HG03139 (cell line): ENCODE data around the gene MBD3L2B.
"Not testable (repeated sequence)": the region's sequence is repeated elsewhere in the genome, so short reads cannot be mapped to it uniquely, and the experiment has no call there.

Experiments
- ATAC-seq: cut with Tn5 transposase; IDR thresholded peaks from one replicate; pipeline ENCODE4 v1.9.1; 2021; ENCODE audit not compliant: unreplicated experiment

The MBD3L2B gene

DNA sequence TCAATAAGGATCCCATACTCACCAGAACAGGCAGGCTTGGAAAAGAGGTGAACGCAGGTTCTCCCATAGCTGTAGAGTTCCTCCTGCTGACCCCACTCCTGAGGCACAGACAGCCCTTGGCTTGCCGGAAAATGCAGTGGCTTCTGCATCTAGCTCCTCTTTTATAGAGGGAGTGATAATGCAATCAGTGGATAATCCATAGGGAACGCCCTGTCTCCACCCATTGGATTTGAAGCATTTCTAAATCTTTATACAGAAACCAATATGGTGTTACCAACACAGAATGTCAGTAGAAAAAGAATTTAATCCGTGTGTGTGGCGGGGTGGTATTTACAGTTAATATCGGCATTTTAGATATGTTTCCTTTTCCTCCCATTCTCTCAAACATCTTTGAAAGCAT is at the start of gene MBD3L2B:
MBD3L2B (minus strand) TSS at position 101 of the 400 bp plus-strand sequence; CDS start at position 67, 34 bp downstream.
- ATAC-seq = not testable (repeated sequence)

DNA sequence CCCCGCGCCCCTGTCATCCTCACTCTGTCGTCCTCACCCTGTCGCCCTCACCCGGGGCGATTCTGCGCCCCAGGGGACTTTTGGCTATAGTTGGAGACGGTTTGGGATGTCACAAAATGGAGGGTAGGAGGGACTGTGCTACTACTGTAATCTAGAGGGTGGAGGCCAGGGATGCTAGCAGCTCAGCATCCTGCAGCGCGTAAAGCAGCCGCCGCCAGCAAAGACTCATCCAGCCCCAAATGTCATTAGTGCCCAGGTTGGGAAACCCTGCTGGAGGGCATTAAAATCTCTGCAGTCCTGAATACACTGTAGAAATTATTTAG is 48.6 kb upstream of the MBD3L2B start:
- ATAC-seq = no peak

DNA sequence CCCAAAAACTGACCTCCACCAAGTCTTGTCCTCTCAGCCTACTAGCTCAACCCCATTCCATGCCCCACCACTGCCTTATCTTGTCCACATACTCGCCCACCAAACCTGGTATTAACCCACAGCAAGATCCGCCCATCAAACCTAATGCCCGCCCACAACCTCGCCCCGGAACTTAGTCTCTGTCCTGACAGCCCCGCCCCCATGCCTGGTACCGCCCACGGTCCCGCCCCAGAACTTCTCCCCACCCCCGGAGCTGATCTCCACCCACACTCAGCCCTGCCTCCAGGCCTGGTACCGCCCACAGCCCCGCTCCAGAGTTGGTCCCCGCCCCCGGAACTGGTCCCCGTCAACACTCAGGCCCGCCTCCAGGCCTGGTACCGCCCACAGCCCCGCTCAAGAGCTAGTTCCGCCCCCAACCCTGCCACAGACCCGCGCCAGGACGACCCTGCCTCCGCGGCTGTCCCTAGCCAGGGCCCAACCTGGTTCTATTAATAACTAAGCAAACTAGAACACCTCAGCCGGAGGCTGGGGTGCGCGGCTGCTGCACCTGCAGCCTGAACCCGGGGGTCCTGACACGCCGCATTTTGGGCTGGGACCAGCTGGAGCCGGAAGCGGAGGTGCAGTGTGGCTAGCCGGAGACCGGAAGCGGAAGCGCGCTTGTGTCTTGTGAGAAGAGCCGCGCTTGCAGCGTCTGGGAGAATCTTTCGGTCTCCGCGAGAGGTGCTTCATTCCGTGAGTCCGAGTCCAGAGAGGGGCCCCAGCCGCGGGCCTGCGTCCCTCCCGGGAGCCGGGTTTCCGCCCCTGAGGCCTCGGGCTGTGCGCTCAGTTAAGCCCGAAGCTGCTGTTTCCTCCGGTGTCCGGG is 48.0 kb upstream of the MBD3L2B start, which contains the start of gene ZNF557:
ZNF557 (plus strand) TSS at position 662 of the 862 bp plus-strand sequence. CDS start 5,372 bp downstream, outside the sequence.
- peak; percentile 88 for ATAC-seq

DNA sequence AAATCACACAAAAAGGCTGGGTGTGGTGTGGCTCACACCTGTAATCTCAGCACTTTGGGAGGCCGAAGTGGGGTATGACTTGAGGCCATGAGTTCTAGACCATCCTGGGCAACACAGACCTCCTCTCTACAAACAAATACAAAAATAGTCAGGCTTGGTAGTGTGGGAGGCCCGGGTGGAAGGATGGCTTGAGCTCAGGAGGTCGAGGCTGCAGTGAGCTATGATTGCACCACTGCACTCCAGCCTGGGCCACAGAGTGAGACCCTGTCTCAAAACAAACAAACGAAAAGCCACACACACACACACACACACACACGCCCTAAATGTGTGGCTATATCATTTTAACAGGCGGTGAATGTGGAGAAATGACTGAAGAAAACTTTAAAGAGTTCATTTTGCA is 47.4 kb upstream of the MBD3L2B start:
- no peak for ATAC-seq

DNA sequence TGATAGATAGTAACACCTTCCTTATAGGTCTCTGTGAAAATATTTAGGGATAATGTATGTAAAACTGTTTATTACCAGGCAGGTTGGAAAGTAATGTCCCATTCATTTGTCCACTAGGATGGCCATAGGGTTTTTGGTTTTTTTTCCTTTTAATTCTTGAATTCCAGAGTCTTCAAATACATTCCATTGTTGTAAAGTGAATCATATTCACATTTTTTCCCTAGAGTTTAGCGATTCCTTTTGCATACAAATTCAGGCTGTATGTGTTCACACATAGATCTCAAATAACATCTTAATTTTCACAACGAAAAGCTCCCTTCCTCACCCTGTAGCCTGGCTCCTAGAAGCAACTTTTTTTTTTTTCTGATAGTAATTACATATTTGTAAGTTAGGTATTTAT is 46.5 kb upstream of the MBD3L2B start:
- ATAC-seq = no peak

DNA sequence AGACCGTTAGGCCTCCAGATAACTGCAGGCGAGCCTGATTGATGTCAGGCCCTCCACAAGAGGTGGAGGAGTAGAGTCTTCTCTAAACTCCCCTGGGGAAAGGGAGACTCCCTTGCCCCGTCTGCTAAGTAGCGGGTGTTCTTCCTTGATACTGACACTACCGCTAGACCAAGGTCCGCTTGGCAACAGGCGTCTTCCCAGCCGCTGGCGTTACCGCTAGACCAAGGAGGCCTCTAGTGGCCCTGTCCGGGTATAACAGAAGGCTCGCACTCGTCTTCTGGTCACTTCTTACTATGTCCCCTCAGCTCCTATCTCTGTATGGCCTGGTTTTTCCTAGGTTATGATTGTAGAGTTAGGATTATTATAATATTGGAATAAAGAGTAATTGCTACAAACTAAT is 45.9 kb upstream of the MBD3L2B start:
- not testable (repeated sequence) for ATAC-seq

DNA sequence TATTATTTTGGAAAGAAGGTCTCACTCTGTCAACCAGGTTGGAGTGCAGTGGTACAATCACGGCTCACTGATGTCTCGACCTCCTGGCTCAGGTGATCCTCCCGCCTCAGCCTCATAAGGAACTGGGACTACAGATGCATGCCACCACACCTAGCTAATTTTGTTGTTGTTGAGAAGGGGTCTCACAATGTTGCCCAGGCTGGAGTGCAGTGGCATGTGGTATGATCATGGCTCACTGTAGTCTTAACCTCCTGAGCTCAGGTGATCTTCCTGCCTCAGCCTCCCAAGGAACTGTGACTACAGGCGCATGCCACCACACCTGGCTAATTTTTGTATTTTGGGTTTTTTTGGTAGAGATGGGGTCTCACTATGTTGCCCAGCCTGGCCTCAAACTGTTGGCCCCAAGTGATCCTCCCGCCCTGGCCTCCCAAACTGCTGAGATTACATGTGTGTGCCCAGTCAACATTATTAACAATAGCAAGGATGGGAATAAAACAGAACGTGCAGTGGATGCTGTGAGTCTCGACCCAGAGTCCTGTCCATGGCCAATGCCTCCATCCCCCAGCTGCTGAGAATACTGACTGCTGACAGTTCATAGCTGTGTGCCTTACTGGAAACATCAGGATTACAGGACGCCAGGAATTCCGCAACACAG is 42.7 kb upstream of the MBD3L2B start:
- ATAC-seq = no peak

DNA sequence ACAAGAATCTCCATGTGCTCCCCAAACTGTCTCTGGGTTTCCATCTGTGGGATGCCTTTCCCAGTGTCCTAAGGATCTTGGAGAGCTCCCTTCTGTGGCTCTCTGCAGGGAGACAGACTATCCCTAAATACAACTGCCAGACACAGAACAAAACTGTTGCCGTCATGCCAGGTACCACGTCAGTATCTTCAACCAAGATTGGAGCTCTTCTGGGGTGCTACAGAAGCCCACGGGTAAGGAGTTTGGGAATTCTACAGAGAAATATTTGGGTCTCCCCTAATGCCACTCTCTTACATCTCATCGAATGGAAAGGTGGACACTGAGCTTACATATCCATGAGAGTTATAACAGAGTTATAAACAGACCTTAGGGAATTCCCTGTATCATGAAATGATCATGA is 42.1 kb upstream of the MBD3L2B start:
- no peak for ATAC-seq

DNA sequence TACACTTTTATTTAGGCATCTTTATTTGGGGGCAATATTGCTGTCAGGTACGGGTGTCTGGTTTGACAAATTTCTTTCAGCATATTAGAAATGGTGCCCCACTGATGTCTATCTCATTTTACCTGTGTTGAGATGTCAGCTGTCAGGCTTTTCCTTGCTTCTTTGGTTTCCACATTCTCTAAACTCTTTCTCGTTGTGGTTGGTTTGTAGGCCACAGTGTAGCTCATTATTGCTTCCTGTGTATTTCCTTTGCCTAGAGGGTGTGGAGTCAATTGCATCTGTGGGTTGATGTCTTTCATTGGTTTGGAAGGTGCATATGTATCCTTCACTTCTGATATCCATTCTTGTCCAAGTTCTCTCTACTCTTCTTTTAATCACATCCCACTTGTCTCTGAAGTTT is 38.7 kb upstream of the MBD3L2B start:
- not testable (repeated sequence) for ATAC-seq

DNA sequence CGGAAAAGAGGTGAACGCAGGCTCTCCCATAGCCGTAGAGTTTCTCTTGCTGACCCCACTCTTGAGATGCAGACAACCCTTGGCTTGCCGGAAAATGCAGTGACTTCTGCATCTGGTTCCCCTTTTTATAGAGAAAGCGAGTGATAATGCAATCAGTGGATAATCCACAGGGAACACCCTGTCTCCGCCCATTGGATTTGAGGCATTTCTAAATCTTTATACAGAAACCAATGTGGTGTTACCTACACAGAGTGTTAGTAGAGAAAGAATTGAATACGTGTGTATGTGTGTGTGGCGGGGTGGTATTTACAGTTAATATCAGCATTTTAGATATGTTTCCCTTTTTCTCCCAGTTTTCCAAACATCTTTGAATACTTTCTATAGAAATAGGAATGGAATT is 37.3 kb upstream of the MBD3L2B start, which contains the start of gene MBD3L3:
MBD3L3 (minus strand) TSS at position 101 of the 400 bp plus-strand sequence; CDS start at position 30, 71 bp downstream.
- not testable (repeated sequence) for ATAC-seq

DNA sequence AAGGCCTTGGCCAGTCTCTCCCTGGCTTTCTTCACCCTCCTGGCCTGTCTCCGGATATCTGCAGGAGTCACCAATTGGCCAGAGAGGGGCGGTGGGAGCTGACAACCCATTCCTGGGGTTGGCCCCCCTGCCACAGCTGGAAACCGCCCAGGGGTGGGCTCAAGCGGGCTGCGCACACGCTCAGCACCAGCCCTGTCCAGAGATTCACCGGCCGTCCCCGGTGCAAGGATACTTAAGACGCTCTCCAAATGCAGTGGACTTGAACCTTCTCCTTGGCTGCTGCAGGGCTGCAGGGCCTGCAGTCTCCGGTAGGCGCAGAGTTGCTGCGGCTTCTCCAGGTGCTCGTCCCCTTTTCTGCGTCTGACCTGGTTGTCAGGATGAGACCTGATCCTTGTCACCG is 35.1 kb upstream of the MBD3L2B start:
- ATAC-seq = not testable (repeated sequence)

DNA sequence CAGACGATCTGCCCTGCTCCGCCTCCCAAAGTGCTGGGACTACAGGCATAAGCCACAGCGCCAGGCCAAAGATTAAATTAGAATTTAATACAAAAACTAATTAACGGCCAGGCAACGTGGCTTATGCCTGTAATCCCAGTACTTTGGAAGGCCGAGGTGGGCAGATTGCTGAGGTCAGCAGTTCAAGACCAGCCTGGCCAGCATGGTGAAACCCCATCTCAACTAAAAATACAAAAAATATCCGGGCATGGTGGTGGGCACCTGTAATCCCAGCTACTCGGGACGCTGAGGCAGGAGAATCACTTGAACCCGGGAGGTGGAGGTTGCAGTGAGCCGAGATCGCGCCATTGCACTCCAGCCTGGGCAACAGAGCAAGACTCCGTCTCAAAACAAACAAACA is 34.4 kb upstream of the MBD3L2B start:
- not testable (repeated sequence) for ATAC-seq

DNA sequence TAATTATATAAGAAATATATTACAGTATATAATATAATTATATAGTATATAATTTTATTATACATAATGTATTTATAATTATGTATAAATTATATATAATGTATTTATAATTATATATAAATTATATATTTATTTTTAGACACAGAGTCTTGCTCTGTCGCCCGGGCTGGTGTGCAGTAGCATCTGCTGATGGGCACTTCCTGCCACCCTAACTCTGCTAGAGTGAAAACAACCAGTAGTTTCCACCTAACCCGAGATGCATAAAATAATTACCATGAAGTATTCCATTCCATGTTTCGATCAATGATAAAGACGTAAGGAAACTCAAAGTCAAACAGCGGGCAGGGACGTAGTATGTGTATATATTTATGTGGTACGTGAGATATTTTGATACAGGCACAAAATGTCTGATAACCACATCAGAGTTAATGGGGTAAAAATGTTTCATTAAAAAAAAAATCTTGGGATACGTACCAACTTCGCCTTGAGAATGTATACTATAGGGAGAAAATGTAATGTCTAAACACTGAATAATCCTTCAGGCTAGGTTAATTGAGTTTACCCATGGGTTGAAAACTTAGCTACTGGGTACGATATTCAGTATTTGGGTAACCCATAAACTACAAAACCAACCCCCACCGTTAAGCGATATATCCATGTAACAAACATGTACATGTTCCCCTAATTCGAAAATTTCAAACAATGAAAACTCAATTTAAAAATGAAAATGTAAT is 33.6 kb upstream of the MBD3L2B start:
- ATAC-seq = not testable (repeated sequence)

DNA sequence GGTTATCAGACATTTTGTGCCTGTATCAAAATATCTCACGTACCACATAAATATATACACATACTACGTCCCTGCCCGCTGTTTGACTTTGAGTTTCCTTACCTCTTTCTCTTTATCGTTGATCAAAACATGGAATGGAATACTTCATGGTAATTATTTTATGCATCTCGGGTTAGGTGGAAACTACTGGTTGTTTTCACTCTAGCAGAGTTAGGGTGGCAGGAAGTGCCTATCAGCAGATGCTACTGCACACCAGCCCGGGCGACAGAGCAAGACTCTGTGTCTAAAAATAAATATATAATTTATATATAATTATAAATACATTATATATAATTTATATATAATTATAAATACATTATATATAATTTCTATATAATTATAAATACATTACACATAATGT is 31.7 kb upstream of the MBD3L2B start:
- not testable (repeated sequence) for ATAC-seq

DNA sequence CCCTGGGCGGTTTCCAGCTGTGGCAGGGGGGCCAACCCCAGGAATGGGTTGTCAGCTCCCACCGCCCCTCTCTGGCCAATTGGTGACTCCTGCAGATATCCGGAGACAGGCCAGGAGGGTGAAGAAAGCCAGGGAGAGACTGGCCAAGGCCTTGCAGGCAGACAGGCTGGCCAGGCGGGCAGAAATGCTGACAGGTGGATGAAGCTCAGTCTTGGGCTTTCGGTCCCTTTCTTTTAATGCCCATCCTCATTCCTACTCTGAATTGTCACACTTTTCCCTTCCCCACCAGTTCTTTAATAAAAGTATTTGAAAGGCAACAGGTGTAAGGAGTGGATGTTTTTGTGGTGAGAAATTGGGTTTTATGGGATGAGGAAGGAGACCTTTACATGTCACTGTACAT is 30.2 kb upstream of the MBD3L2B start:
- ATAC-seq = not testable (repeated sequence)

DNA sequence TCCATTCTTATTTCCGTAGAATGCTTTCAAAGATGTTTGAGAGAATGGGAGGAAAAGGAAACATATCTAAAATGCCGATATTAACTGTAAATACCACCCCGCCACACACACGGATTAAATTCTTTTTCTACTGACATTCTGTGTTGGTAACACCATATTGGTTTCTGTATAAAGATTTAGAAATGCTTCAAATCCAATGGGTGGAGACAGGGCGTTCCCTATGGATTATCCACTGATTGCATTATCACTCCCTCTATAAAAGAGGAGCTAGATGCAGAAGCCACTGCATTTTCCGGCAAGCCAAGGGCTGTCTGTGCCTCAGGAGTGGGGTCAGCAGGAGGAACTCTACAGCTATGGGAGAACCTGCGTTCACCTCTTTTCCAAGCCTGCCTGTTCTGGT is 27.8 kb upstream of the MBD3L2B start, which contains the start of gene MBD3L2:
MBD3L2 (plus strand) TSS at position 301 of the 400 bp plus-strand sequence; CDS start at position 354, 53 bp downstream.
- ATAC-seq = not testable (repeated sequence)

DNA sequence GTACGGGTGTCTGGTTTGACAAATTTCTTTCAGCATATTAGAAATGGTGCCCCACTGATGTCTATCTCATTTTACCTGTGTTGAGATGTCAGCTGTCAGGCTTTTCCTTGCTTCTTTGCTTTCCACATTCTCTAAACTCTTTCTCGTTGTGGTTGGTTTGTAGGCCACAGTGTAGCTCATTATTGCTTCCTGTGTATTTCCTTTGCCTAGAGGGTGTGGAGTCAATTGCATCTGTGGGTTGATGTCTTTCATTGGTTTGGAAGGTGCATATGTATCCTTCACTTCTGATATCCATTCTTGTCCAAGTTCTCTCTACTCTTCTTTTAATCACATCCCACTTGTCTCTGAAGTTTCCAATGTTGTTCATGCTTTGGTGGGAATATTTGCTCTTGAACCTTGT is 20.3 kb upstream of the MBD3L2B start:
- not testable (repeated sequence) for ATAC-seq

DNA sequence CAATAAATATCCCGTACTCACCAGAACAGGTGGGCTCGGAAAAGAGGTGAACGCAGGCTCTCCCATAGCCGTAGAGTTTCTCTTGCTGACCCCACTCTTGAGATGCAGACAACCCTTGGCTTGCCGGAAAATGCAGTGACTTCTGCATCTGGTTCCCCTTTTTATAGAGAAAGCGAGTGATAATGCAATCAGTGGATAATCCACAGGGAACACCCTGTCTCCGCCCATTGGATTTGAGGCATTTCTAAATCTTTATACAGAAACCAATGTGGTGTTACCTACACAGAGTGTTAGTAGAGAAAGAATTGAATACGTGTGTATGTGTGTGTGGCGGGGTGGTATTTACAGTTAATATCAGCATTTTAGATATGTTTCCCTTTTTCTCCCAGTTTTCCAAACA is 18.8 kb upstream of the MBD3L2B start, which contains the start of gene MBD3L4:
MBD3L4 (minus strand) TSS at position 101 of the 400 bp plus-strand sequence; CDS start at position 66, 35 bp downstream.
- not testable (repeated sequence) for ATAC-seq

DNA sequence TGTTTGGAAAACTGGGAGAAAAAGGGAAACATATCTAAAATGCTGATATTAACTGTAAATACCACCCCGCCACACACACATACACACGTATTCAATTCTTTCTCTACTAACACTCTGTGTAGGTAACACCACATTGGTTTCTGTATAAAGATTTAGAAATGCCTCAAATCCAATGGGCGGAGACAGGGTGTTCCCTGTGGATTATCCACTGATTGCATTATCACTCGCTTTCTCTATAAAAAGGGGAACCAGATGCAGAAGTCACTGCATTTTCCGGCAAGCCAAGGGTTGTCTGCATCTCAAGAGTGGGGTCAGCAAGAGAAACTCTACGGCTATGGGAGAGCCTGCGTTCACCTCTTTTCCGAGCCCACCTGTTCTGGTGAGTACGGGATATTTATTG is 9.0 kb upstream of the MBD3L2B start, which contains the start of gene MBD3L5:
MBD3L5 (plus strand) TSS at position 301 of the 400 bp plus-strand sequence; CDS start at position 335, 34 bp downstream.
- not testable (repeated sequence) for ATAC-seq

DNA sequence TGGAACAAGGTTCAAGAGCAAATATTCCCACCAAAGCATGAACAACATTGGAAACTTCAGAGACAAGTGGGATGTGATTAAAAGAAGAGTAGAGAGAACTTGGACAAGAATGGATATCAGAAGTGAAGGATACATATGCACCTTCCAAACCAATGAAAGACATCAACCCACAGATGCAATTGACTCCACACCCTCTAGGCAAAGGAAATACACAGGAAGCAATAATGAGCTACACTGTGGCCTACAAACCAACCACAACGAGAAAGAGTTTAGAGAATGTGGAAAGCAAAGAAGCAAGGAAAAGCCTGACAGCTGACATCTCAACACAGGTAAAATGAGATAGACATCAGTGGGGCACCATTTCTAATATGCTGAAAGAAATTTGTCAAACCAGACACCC is 7.6 kb upstream of the MBD3L2B start:
- not testable (repeated sequence) for ATAC-seq

DNA sequence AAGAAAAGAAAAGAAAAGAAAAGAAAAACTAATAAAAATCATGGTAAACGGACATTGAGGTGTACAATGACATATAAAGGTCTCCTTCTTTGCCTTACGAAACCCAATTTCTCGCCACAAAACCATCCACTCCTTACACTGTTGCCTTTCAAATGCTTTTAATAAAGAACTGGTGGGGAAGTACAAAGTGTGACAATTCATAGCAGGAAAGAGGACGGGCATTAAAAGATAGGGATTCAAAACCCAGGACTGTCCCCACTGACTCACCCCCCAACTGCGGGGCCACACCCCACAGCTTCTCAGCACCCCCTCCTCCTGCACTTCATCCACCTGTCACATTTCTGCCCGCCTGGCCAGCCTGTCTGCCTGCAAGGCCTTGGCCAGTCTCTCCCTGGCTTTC is 2.4 kb downstream of the MBD3L2B start:
- ATAC-seq = no peak
